Measurements from ENCODE around the gene HIVEP3.
A peak's percentile ranks its signal among the peaks of the same experiment; 100 is the strongest.

Gene HIVEP3

GRCh38 chr1:41894101-41894807, 24.5 kb downstream of the HIVEP3 start:
- TF ChIP-seq GATA1 (IDR thresholded peaks at IDR 0.05; ENCODE audit: low read depth, low read length) (no peak), POLR2A (IDR thresholded peaks at IDR 0.05; ENCODE audit: low read length) (no peak)
- no peak for DNase-seq

- no peak for TF ChIP-seq POLR2A (IDR thresholded peaks at IDR 0.05; ENCODE audit: low read length)
- TF ChIP-seq GATA1 (IDR thresholded peaks at IDR 0.05; ENCODE audit: low read depth, low read length), result no peak
- DNase-seq, result no peak
Observed at GRCh38 chr1:41892301-41892781, 26.4 kb downstream of the HIVEP3 start.

- DNase-seq, result no peak
- no peak for TF ChIP-seq POLR2A (IDR thresholded peaks at IDR 0.05; ENCODE audit: low read length)
- TF ChIP-seq GATA1 (IDR thresholded peaks at IDR 0.05; ENCODE audit: low read depth, low read length), result no peak
Observed at GRCh38 chr1:41891199-41891896, 27.4 kb downstream of the HIVEP3 start.

GRCh38 chr1:41890825-41891198, 27.9 kb downstream of the HIVEP3 start:
- TF ChIP-seq GATA1 (IDR thresholded peaks at IDR 0.05; ENCODE audit: low read depth, low read length) (no peak), POLR2A (IDR thresholded peaks at IDR 0.05; ENCODE audit: low read length) (no peak)
- no peak for DNase-seq

GRCh38 chr1:41889506-41890414, 29.0 kb downstream of the HIVEP3 start:
- TF ChIP-seq GATA1 (IDR thresholded peaks at IDR 0.05; ENCODE audit: low read depth, low read length) (no peak), POLR2A (IDR thresholded peaks at IDR 0.05; ENCODE audit: low read length) (no peak)
- no peak for DNase-seq

- DNase-seq, result no peak
- TF ChIP-seq POLR2A (IDR thresholded peaks at IDR 0.05; ENCODE audit: low read length) (no peak), GATA1 (IDR thresholded peaks at IDR 0.05; ENCODE audit: low read depth, low read length) (no peak)
Observed at GRCh38 chr1:41888756-41889155, 30.0 kb downstream of the HIVEP3 start.

- no peak for DNase-seq
- no peak for TF ChIP-seq GATA1 (IDR thresholded peaks at IDR 0.05; ENCODE audit: low read depth, low read length)
- no peak for TF ChIP-seq POLR2A (IDR thresholded peaks at IDR 0.05; ENCODE audit: low read length)
Observed at GRCh38 chr1:41887365-41887764, 31.4 kb downstream of the HIVEP3 start.

- TF ChIP-seq GATA1 (IDR thresholded peaks at IDR 0.05; ENCODE audit: low read depth, low read length) (no peak), POLR2A (IDR thresholded peaks at IDR 0.05; ENCODE audit: low read length) (no peak)
- DNase-seq, result no peak
Observed at GRCh38 chr1:41884256-41885230, 34.2 kb downstream of the HIVEP3 start.

- no peak for DNase-seq
- TF ChIP-seq GATA1 (IDR thresholded peaks at IDR 0.05; ENCODE audit: low read depth, low read length), result no peak
- TF ChIP-seq POLR2A (IDR thresholded peaks at IDR 0.05; ENCODE audit: low read length), result no peak
Observed at GRCh38 chr1:41883507-41883906, 35.2 kb downstream of the HIVEP3 start.

GRCh38 chr1:41882486-41882885, 36.2 kb downstream of the HIVEP3 start:
- TF ChIP-seq GATA1 (IDR thresholded peaks at IDR 0.05; ENCODE audit: low read depth, low read length) (no peak), POLR2A (IDR thresholded peaks at IDR 0.05; ENCODE audit: low read length) (no peak)
- DNase-seq, result no peak

GRCh38 chr1:41882068-41882477, 36.6 kb downstream of the HIVEP3 start:
- TF ChIP-seq POLR2A (IDR thresholded peaks at IDR 0.05; ENCODE audit: low read length) (no peak), GATA1 (IDR thresholded peaks at IDR 0.05; ENCODE audit: low read depth, low read length) (no peak)

GRCh38 chr1:41880950-41881885, 37.5 kb downstream of the HIVEP3 start:
- TF ChIP-seq GATA1 (IDR thresholded peaks at IDR 0.05; ENCODE audit: low read depth, low read length) (no peak), POLR2A (IDR thresholded peaks at IDR 0.05; ENCODE audit: low read length) (no peak)
- DNase-seq, result no peak

More at GRCh38 chr1:41882068-41882477, 36.6 kb downstream of the HIVEP3 start:
- DNase-seq, result peak; percentile 20 to 61

Measured in erythroblast (primary cell).